Endodermal cell (in vitro differentiated cells): ENCODE measurements around the gene QSOX2. TPM values are rescaled to one million over a fixed set of nuclear protein-coding genes. Genes with fewer than 3 reads are reported as not detected.

Experiments
- DNase-seq: peaks from one replicate; pipeline ENCODE4 v3.0.0-alpha.2; 2017
- H3K27ac ChIP-seq: 2 replicates; pipeline ENCODE4 v1.5.1; 2013; ENCODE audit warnings: mild to moderate bottlenecking, low read depth, low read length, moderate library complexity
- H3K27me3 ChIP-seq: 2 replicates; pipeline ENCODE4 v1.6.1; 2013; ENCODE audit warnings: mild to moderate bottlenecking, low read length, moderate library complexity; ENCODE audit not compliant: insufficient read depth, control insufficient read depth, poor library complexity, severe bottlenecking
- H3K36me3 ChIP-seq: 2 replicates; pipeline ENCODE4 v1.7.0; 2013; ENCODE audit warnings: mild to moderate bottlenecking, low read length, moderate library complexity; ENCODE audit not compliant: control insufficient read depth, insufficient read depth
- H3K4me1 ChIP-seq: one replicate; pipeline ENCODE4 v1.7.0; 2013; ENCODE audit warnings: low read length; ENCODE audit not compliant: control insufficient read depth, insufficient read depth
- H3K4me3 ChIP-seq: 2 replicates; pipeline ENCODE4 v1.5.1; 2013; ENCODE audit warnings: mild to moderate bottlenecking, low read length, moderate library complexity
- H3K9ac ChIP-seq: 2 replicates; pipeline ENCODE4 v1.6.1; 2013; ENCODE audit warnings: mild to moderate bottlenecking, low read length, moderate library complexity; ENCODE audit not compliant: poor library complexity, severe bottlenecking; ENCODE audit errors: extremely low read depth
- H3K9me3 ChIP-seq: 2 replicates; pipeline ENCODE4 v1.6.1; 2013; ENCODE audit warnings: mild to moderate bottlenecking, low read length, moderate library complexity; ENCODE audit not compliant: control insufficient read depth
- H3K27ac Mint-ChIP-seq: 2 replicates; pipeline ENCODE4 v1.8.0; 2020; ENCODE audit warnings: mixed read lengths
- H3K27me3 Mint-ChIP-seq: 2 replicates; pipeline ENCODE4 v1.8.0; 2021; ENCODE audit warnings: mild to moderate bottlenecking, mixed read lengths; ENCODE audit not compliant: insufficient read depth
- H3K36me3 Mint-ChIP-seq: 2 replicates; pipeline ENCODE4 v1.8.0; 2020; ENCODE audit warnings: low read depth, mixed read lengths
- H3K4me1 Mint-ChIP-seq: 2 replicates; pipeline ENCODE4 v1.8.0; 2020; ENCODE audit warnings: mixed read lengths
- H3K4me3 Mint-ChIP-seq: 2 replicates; pipeline ENCODE4 v1.8.0; 2020; ENCODE audit warnings: mild to moderate bottlenecking, moderate library complexity, mixed read lengths
- H3K9me3 Mint-ChIP-seq: 2 replicates; pipeline ENCODE4 v1.8.0; 2020; ENCODE audit warnings: mild to moderate bottlenecking, mixed read lengths
- CTCF ChIP-seq: fragments of 200-600 bp; sonication (generic); conservative IDR thresholded peaks from 2 replicates; pipeline ENCODE4 v1.5.0; 2021; ENCODE audit warnings: antibody characterized with exemption, mild to moderate bottlenecking
- WGBS, 2 experiments: methylation state at CpG; one replicate each; pipeline versions ENCODE4 v1.1.5 to v1.1.7; 2013; ENCODE audit warnings: missing lambda C conversion rate in 2 of 2, mixed read lengths in 1 of 2; ENCODE audit not compliant: insufficient coverage in 1 of 2, insufficient read length in 1 of 2; 5-methylcytosine and 5-hydroxymethylcytosine counted together
- total RNA-seq, 2 donors: library from RNA; stranded (reverse); fragmentation: NEBNext Ultra II Directional in 1 of 2; extraction: Animal tissue kit (Norgen Biotek cat#: 25700) in 1 of 2; gene quantifications; 2 replicates in 1 of 2; 3 replicates in 1 of 2; pipeline ENCODE4 v1.2.1, GENCODE V29; 2021

QSOX2 gene
- total RNA-seq, 2 donors from 2014 or later = 22.0 to 26.3 TPM

- no peak for TF ChIP-seq CTCF
- peak overlapping the region; percentile 83 for H3K27ac Mint-ChIP-seq
- H3K9me3 Mint-ChIP-seq = no peaks in the 10 kb centered on the region
- H3K27me3 ChIP-seq = no peaks in the 10 kb centered on the region
- no peaks in the 10 kb centered on the region for H3K4me1 ChIP-seq
- no peak overlapping the region for H3K9ac ChIP-seq
- no peaks in the 10 kb centered on the region for H3K4me1 Mint-ChIP-seq
- H3K4me3 ChIP-seq = no peak overlapping the region
- WGBS, 2 experiments = 93 to 96% methylated on average over 32 to 33 of the region's 33 CpGs
- H3K4me3 Mint-ChIP-seq = no peak overlapping the region
- H3K36me3 Mint-ChIP-seq = peaks cover 7% of the 10 kb centered on the region
- H3K27ac ChIP-seq = no peak overlapping the region
- H3K27me3 Mint-ChIP-seq = no peaks in the 10 kb centered on the region
- no peaks in the 10 kb centered on the region for H3K9me3 ChIP-seq
- H3K36me3 ChIP-seq = peaks cover 13% of the 10 kb centered on the region
- DNase-seq = no peak
Observed at GRCh38 chr9:136229096-136230065, 16.2 kb downstream of the QSOX2 start.

- H3K27ac ChIP-seq = no peak overlapping the region
- Mint-ChIP-seq H3K9me3 (no peaks in the 10 kb centered on the region), H3K27me3 (no peaks in the 10 kb centered on the region), H3K4me3 (no peak overlapping the region), H3K36me3 (peaks cover 11% of the 10 kb centered on the region), H3K27ac (no peak overlapping the region), H3K4me1 (no peaks in the 10 kb centered on the region)
- no peak for DNase-seq
- no peak overlapping the region for H3K9ac ChIP-seq
- no peak overlapping the region for H3K4me3 ChIP-seq
- H3K27me3 ChIP-seq = no peaks in the 10 kb centered on the region
- H3K9me3 ChIP-seq = no peaks in the 10 kb centered on the region
- no peaks in the 10 kb centered on the region for H3K4me1 ChIP-seq
- 87 to 89% methylated on average over 16 to 18 of the region's 18 CpGs for WGBS, 2 experiments
- no peak for TF ChIP-seq CTCF
- H3K36me3 ChIP-seq = peaks cover 21% of the 10 kb centered on the region
Observed at GRCh38 chr9:136228107-136228875, 17.3 kb downstream of the QSOX2 start.

GRCh38 chr9:136226680-136227407, 18.8 kb downstream of the QSOX2 start:
- Mint-ChIP-seq H3K36me3 (peaks cover 14% of the 10 kb centered on the region), H3K4me1 (no peaks in the 10 kb centered on the region), H3K27ac (peak overlapping the region; percentile 48), H3K9me3 (no peaks in the 10 kb centered on the region), H3K27me3 (no peaks in the 10 kb centered on the region), H3K4me3 (no peak overlapping the region)
- Histone ChIP-seq H3K36me3 (peaks cover 24% of the 10 kb centered on the region), H3K27me3 (no peaks in the 10 kb centered on the region), H3K4me1 (no peaks in the 10 kb centered on the region), H3K4me3 (no peak overlapping the region), H3K9ac (no peak overlapping the region), H3K9me3 (no peaks in the 10 kb centered on the region), H3K27ac (no peak overlapping the region)
- TF ChIP-seq CTCF = no peak
- WGBS, 2 experiments = 94 to 99% methylated on average over 25 to 30 of the region's 30 CpGs
- no peak for DNase-seq
